ENCODE results near the gene CD6.

The CD6 gene

GRCh38 chr11:60971520-60971919 lies at the start of gene CD6:
CD6 (plus strand) TSS chr11:60971680; CDS start chr11:60971866, 186 bp downstream.
- peaks cover 0 to 5% (median 0%) of the 10 kb centered on the region in 5 donors for H3K9me3 ChIP-seq (ENCODE audit: control insufficient read depth in 5 of 5, low read length in 5 of 5)
- H3K9ac ChIP-seq (ENCODE audit: low read length in 5 of 5), result no peak within 1 kb of the TSS
- H3K4me1 ChIP-seq (ENCODE audit: control insufficient read depth in 5 of 5, insufficient read depth in 5 of 5, low read length in 5 of 5), result peaks cover 0 to 9% (median 0%) of the 10 kb centered on the region in 5 donors
- peak within 1 kb of the TSS in 2 of 5 donors; percentile 27 for H3K4me3 ChIP-seq (ENCODE audit: low read depth in 1 of 5, low read length in 5 of 5)
- peaks cover 0 to 5% (median 0%) of the 10 kb centered on the region in 5 donors for H3K27me3 ChIP-seq (ENCODE audit: control insufficient read depth in 5 of 5, insufficient read depth in 4 of 5, low read length in 5 of 5)
- no peaks in the 10 kb centered on the region for H3K36me3 ChIP-seq (ENCODE audit: control insufficient read depth in 5 of 5, insufficient read depth in 5 of 5, low read length in 5 of 5)
- H3K27ac ChIP-seq (ENCODE audit: low read depth, low read length), result no peak within 1 kb of the TSS

GRCh38 chr11:60921777-60922335 lies 49.6 kb upstream of the CD6 start:
- Histone ChIP-seq H3K9ac (ENCODE audit: low read length in 5 of 5) (no peak overlapping the region), H3K9me3 (ENCODE audit: control insufficient read depth in 5 of 5, low read length in 5 of 5) (no peaks in the 10 kb centered on the region), H3K4me3 (ENCODE audit: low read depth in 1 of 5, low read length in 5 of 5) (no peak overlapping the region), H3K27me3 (ENCODE audit: control insufficient read depth in 5 of 5, insufficient read depth in 4 of 5, low read length in 5 of 5) (peaks cover 9 to 15% (median 10%) of the 10 kb centered on the region in 5 donors), H3K27ac (ENCODE audit: low read depth, low read length) (no peak overlapping the region), H3K36me3 (ENCODE audit: control insufficient read depth in 5 of 5, insufficient read depth in 5 of 5, low read length in 5 of 5) (peaks cover 0 to 41% (median 35%) of the 10 kb centered on the region in 5 donors), H3K4me1 (ENCODE audit: control insufficient read depth in 5 of 5, insufficient read depth in 5 of 5, low read length in 5 of 5) (peaks cover 0 to 41% (median 34%) of the 10 kb centered on the region in 5 donors)

GRCh38 chr11:60922906-60923305 lies 48.6 kb upstream of the CD6 start:
- Histone ChIP-seq H3K4me3 (ENCODE audit: low read depth in 1 of 5, low read length in 5 of 5) (no peak overlapping the region), H3K36me3 (ENCODE audit: control insufficient read depth in 5 of 5, insufficient read depth in 5 of 5, low read length in 5 of 5) (peaks cover 0 to 41% (median 35%) of the 10 kb centered on the region in 5 donors), H3K27me3 (ENCODE audit: control insufficient read depth in 5 of 5, insufficient read depth in 4 of 5, low read length in 5 of 5) (peaks cover 9 to 17% (median 10%) of the 10 kb centered on the region in 5 donors), H3K9me3 (ENCODE audit: control insufficient read depth in 5 of 5, low read length in 5 of 5) (no peaks in the 10 kb centered on the region), H3K27ac (ENCODE audit: low read depth, low read length) (no peak overlapping the region), H3K9ac (ENCODE audit: low read length in 5 of 5) (no peak overlapping the region), H3K4me1 (ENCODE audit: control insufficient read depth in 5 of 5, insufficient read depth in 5 of 5, low read length in 5 of 5) (peaks cover 0 to 38% (median 33%) of the 10 kb centered on the region in 5 donors)

GRCh38 chr11:60923326-60923725 lies 48.2 kb upstream of the CD6 start:
- H3K9ac ChIP-seq (ENCODE audit: low read length in 5 of 5), result no peak overlapping the region
- no peak overlapping the region for H3K27ac ChIP-seq (ENCODE audit: low read depth, low read length)
- peaks cover 0 to 38% (median 33%) of the 10 kb centered on the region in 5 donors for H3K4me1 ChIP-seq (ENCODE audit: control insufficient read depth in 5 of 5, insufficient read depth in 5 of 5, low read length in 5 of 5)
- peaks cover 0 to 41% (median 35%) of the 10 kb centered on the region in 5 donors for H3K36me3 ChIP-seq (ENCODE audit: control insufficient read depth in 5 of 5, insufficient read depth in 5 of 5, low read length in 5 of 5)
- H3K4me3 ChIP-seq (ENCODE audit: low read depth in 1 of 5, low read length in 5 of 5), result peak overlapping the region in 1 of 5 donors; percentile 65
- H3K9me3 ChIP-seq (ENCODE audit: control insufficient read depth in 5 of 5, low read length in 5 of 5), result no peaks in the 10 kb centered on the region
- peaks cover 9 to 17% (median 10%) of the 10 kb centered on the region in 5 donors for H3K27me3 ChIP-seq (ENCODE audit: control insufficient read depth in 5 of 5, insufficient read depth in 4 of 5, low read length in 5 of 5)

GRCh38 chr11:60923800-60924109 lies 47.7 kb upstream of the CD6 start:
- Histone ChIP-seq H3K9me3 (ENCODE audit: control insufficient read depth in 5 of 5, low read length in 5 of 5) (no peaks in the 10 kb centered on the region), H3K9ac (ENCODE audit: low read length in 5 of 5) (no peak overlapping the region), H3K4me1 (ENCODE audit: control insufficient read depth in 5 of 5, insufficient read depth in 5 of 5, low read length in 5 of 5) (peaks cover 0 to 36% (median 30%) of the 10 kb centered on the region in 5 donors), H3K36me3 (ENCODE audit: control insufficient read depth in 5 of 5, insufficient read depth in 5 of 5, low read length in 5 of 5) (peaks cover 0 to 41% (median 35%) of the 10 kb centered on the region in 5 donors), H3K27me3 (ENCODE audit: control insufficient read depth in 5 of 5, insufficient read depth in 4 of 5, low read length in 5 of 5) (peaks cover 9 to 17% (median 10%) of the 10 kb centered on the region in 5 donors), H3K27ac (ENCODE audit: low read depth, low read length) (no peak overlapping the region), H3K4me3 (ENCODE audit: low read depth in 1 of 5, low read length in 5 of 5) (peak overlapping the region in 3 of 5 donors; percentile 43 to 65 (median 59))

GRCh38 chr11:60924110-60924905 lies 47.2 kb upstream of the CD6 start, which contains the start of gene TMEM132A:
TMEM132A (plus strand) TSS chr11:60924460; CDS start chr11:60924634, 174 bp downstream.
- no peaks in the 10 kb centered on the region for H3K9me3 ChIP-seq (ENCODE audit: control insufficient read depth in 5 of 5, low read length in 5 of 5)
- peaks cover 9 to 17% (median 11%) of the 10 kb centered on the region in 5 donors for H3K27me3 ChIP-seq (ENCODE audit: control insufficient read depth in 5 of 5, insufficient read depth in 4 of 5, low read length in 5 of 5)
- H3K27ac ChIP-seq (ENCODE audit: low read depth, low read length), result no peak within 1 kb of the TSS
- peak within 1 kb of the TSS in 4 of 5 donors; percentile 3 to 59 (median 48) for H3K9ac ChIP-seq (ENCODE audit: low read length in 5 of 5)
- H3K4me3 ChIP-seq (ENCODE audit: low read depth in 1 of 5, low read length in 5 of 5), result peak within 1 kb of the TSS in 4 of 5 donors; percentile 43 to 65 (median 56)
- peaks cover 0 to 31% (median 25%) of the 10 kb centered on the region in 5 donors for H3K4me1 ChIP-seq (ENCODE audit: control insufficient read depth in 5 of 5, insufficient read depth in 5 of 5, low read length in 5 of 5)
- peaks cover 0 to 41% (median 35%) of the 10 kb centered on the region in 5 donors for H3K36me3 ChIP-seq (ENCODE audit: control insufficient read depth in 5 of 5, insufficient read depth in 5 of 5, low read length in 5 of 5)

- Histone ChIP-seq H3K27me3 (ENCODE audit: control insufficient read depth in 5 of 5, insufficient read depth in 4 of 5, low read length in 5 of 5) (peaks cover 9 to 17% (median 13%) of the 10 kb centered on the region in 5 donors), H3K27ac (ENCODE audit: low read depth, low read length) (no peak overlapping the region), H3K4me1 (ENCODE audit: control insufficient read depth in 5 of 5, insufficient read depth in 5 of 5, low read length in 5 of 5) (peaks cover 0 to 23% (median 17%) of the 10 kb centered on the region in 5 donors), H3K4me3 (ENCODE audit: low read depth in 1 of 5, low read length in 5 of 5) (peak overlapping the region in 4 of 5 donors; percentile 43 to 65 (median 56)), H3K36me3 (ENCODE audit: control insufficient read depth in 5 of 5, insufficient read depth in 5 of 5, low read length in 5 of 5) (peaks cover 0 to 34% (median 29%) of the 10 kb centered on the region in 5 donors), H3K9ac (ENCODE audit: low read length in 5 of 5) (peak overlapping the region in 3 of 5 donors; percentile 3 to 59 (median 43)), H3K9me3 (ENCODE audit: control insufficient read depth in 5 of 5, low read length in 5 of 5) (no peaks in the 10 kb centered on the region)
Observed at GRCh38 chr11:60924906-60925853, 46.3 kb upstream of the CD6 start.

GRCh38 chr11:60925868-60926267 lies 45.6 kb upstream of the CD6 start:
- H3K9ac ChIP-seq (ENCODE audit: low read length in 5 of 5), result no peak overlapping the region
- H3K9me3 ChIP-seq (ENCODE audit: control insufficient read depth in 5 of 5, low read length in 5 of 5), result no peaks in the 10 kb centered on the region
- H3K27ac ChIP-seq (ENCODE audit: low read depth, low read length), result no peak overlapping the region
- peaks cover 9 to 17% (median 13%) of the 10 kb centered on the region in 5 donors for H3K27me3 ChIP-seq (ENCODE audit: control insufficient read depth in 5 of 5, insufficient read depth in 4 of 5, low read length in 5 of 5)
- peaks cover 0 to 23% (median 17%) of the 10 kb centered on the region in 5 donors for H3K4me1 ChIP-seq (ENCODE audit: control insufficient read depth in 5 of 5, insufficient read depth in 5 of 5, low read length in 5 of 5)
- no peak overlapping the region for H3K4me3 ChIP-seq (ENCODE audit: low read depth in 1 of 5, low read length in 5 of 5)
- peaks cover 0 to 27% (median 22%) of the 10 kb centered on the region in 5 donors for H3K36me3 ChIP-seq (ENCODE audit: control insufficient read depth in 5 of 5, insufficient read depth in 5 of 5, low read length in 5 of 5)

GRCh38 chr11:60926500-60926899 lies 45.0 kb upstream of the CD6 start:
- H3K4me1 ChIP-seq (ENCODE audit: control insufficient read depth in 5 of 5, insufficient read depth in 5 of 5, low read length in 5 of 5), result peaks cover 0 to 23% (median 17%) of the 10 kb centered on the region in 5 donors
- peaks cover 0 to 21% (median 16%) of the 10 kb centered on the region in 5 donors for H3K36me3 ChIP-seq (ENCODE audit: control insufficient read depth in 5 of 5, insufficient read depth in 5 of 5, low read length in 5 of 5)
- H3K27ac ChIP-seq (ENCODE audit: low read depth, low read length), result no peak overlapping the region
- H3K9me3 ChIP-seq (ENCODE audit: control insufficient read depth in 5 of 5, low read length in 5 of 5), result no peaks in the 10 kb centered on the region
- H3K27me3 ChIP-seq (ENCODE audit: control insufficient read depth in 5 of 5, insufficient read depth in 4 of 5, low read length in 5 of 5), result peaks cover 9 to 17% (median 13%) of the 10 kb centered on the region in 5 donors
- H3K4me3 ChIP-seq (ENCODE audit: low read depth in 1 of 5, low read length in 5 of 5), result no peak overlapping the region
- H3K9ac ChIP-seq (ENCODE audit: low read length in 5 of 5), result no peak overlapping the region

Data from subcutaneous abdominal adipose tissue (tissue), 5 donors.